HK-2 (cell line): ENCODE results near the gene NUDT14.

Source experiments
- DNase-seq: peaks from one replicate; pipeline ENCODE4 v3.0.0-alpha.2; 2018; ENCODE audit not compliant: unreplicated experiment

Gene NUDT14

GRCh38 chr14:105176513-105176912, 4.6 kb downstream of the NUDT14 start:
- DNase-seq: no peak

DNA sequence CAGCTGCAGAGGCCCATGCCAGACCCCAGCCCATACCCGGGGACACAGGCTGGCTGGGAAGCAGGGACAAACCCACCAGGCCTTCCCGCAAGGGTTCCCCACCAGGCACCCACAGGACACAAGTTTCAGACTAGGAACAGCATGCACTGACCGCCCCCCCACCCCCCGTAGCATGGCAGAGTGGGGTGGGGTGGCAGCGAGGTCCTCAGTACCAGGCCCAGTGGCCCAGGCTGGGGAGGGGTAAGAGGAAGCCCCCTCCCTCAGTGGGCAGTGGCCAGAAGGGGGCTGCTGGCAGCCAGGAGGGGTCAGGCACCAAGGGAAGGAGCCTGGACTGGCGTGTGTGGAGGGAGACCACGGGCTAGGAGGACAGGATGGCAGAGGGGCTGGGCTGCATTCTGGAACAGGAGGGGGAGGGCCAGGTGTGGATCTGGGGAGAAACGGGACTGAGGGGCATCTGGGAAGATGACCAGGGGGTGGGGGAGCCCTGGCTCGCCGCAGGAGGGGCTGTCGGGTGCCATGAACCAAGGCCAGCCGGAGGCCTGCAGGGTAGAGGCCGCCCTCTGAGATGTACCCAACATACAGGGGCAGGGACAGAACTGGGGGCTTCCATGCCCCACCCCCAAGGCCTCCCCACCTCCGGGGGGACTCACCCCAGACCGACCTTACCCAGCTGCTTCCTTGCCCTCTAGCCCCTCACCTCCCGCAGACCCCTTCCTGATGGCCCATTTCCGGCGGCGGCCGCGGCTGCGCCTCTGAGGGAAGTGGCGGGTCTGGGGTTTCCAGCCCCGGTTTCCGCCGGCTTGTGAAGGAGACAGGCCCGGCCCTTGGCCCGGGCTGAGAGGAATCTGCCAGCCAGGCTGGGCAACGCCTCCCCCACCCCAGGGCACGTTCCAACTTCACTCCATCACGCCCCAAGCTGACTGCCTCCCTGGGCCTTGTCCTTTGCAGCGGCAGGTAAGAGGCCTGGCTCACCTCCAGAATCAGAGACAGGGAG, 6.9 kb downstream of the NUDT14 start:
- DNase-seq: no peak

DNA sequence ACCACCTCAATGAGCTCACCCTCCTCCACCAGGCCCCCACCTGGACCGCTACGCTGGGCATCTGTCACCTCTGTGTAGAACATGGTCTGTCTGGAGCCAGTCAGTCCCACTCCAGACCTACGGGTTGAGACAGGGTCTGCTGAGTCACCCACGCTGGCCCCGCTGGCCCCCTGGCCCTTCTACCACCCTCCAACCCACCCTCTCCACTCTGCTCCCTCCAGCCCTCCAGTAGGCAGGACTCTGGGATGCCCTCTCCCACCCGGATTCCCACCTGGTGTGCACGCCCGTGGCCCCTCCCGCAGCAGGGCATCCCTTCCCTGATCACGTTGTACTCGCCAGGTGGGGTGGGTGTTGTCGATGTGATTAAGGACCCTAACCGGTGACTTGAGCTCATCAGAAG, 8.0 kb downstream of the NUDT14 start:
- DNase-seq: no peak

DNA sequence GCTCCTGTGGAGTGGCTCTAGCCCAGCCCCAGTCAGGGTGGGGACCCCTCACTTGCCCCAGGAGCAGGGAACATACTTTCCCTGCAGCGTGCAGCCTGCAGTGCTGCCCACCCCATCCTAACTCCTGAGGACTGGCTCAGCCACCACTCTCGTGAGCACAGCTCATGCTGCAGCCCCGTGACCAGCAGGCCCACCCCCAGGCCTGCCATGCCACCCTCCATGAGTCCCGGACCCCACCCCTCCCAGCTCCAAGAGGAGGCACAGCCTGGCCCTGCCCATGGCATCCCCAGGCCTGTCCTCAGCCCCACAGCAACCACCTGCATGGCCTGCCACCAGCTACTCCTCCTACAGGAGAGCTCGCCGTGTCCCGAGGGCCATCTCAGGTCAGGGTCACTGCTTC, 8.6 kb downstream of the NUDT14 start:
- DNase-seq: no peak

GRCh38 chr14:105171004-105171673, 10.0 kb downstream of the NUDT14 start:
- no peak for DNase-seq

DNA sequence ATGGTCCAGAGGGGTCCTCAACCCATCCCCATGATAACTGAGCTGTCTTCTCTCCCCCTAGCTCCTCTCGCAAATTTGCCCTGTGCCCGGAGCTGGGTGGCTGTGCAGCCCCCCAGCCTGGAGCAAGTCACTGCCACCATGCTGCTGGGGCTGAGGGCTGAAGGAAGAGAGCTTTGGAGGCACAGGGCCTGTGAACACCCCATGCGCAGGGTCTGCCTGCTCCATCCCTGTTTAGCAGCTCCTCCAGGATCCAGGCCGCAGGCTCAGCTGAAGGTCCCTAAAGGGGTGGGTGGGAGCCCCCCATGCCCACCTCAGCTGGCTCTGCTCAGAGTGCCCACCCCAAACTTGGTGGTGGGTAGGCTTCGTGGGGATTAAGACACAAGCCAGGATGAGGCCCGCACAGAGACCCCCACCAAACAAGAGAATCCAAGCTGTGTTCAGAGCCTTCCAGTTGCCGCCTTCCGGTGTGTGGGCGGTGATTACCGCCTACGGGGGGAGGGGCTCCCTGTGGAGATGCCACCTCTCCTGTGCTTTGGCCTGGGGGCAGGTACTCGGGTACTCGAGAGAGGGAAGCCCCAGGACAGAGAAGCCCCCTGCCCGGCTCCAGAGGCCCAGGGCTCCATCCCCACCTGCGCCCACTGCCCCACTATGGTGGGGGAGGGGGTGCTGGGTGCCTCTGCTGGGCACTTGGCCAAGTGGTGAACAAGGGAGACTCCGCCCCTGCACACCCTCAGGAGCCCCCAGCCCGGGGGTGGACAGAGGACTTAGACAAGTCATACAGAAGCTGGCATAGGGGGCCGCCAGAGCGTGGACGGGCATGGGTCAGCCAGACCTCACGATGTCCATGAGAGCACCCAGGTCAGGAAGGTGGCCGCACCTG, 11.1 kb downstream of the NUDT14 start:
- DNase-seq: no peak

- DNase-seq: no peak
Measured at GRCh38 chr14:105168979-105169507, 12.1 kb downstream of the NUDT14 start.

DNA sequence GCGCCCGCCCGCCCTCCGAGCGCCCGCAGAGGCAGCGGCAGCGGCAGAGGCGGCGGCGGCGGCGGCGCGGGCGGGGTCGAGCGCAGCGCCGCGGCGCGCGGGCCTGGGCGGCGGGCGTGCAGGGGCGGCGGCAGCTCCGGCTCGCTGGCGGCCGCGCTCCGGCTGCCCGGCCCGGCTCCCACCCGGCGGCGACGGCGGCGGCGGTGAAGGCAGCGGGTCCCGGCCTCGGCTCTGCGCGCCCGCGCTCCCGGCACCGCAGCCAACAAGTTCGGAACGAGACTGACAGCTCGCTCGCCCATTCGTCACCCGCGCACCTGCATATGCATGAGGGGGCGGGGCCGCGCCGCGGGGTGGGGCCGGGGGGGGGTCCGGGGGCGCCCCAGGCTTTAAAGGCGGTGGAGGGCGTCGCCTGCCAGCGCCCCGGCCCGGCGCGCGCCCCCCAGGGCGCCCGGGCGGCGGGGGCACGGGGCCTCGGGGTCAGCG, 12.6 kb downstream of the NUDT14 start, which contains the start of gene JAG2:
Gene JAG2, minus strand, starts transcription at position 281 of the 483 bp plus-strand sequence. CDS start 356 bp downstream, outside the sequence.
- DNase-seq: peak; percentile 48

DNA sequence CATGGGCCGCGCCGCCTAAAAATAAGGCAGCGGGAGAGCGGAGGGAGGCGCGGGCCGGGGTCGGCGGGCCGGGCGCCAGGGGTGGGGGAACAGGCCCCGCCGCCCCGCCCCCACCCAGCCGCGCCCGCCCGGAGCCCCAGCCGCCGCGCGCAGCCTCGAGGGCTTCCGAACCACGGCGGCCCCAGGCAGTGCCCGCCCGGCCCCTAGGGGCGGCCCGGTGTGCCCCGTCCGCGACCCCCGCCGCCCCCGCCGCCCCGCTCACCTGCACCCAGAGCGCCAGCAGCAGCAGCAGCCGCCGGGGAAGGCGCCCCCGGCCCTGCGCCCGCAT, 13.1 kb downstream of the NUDT14 start:
- DNase-seq: no peak

- DNase-seq: peak; percentile 27
Measured at GRCh38 chr14:105167303-105168092, 13.6 kb downstream of the NUDT14 start.

DNA sequence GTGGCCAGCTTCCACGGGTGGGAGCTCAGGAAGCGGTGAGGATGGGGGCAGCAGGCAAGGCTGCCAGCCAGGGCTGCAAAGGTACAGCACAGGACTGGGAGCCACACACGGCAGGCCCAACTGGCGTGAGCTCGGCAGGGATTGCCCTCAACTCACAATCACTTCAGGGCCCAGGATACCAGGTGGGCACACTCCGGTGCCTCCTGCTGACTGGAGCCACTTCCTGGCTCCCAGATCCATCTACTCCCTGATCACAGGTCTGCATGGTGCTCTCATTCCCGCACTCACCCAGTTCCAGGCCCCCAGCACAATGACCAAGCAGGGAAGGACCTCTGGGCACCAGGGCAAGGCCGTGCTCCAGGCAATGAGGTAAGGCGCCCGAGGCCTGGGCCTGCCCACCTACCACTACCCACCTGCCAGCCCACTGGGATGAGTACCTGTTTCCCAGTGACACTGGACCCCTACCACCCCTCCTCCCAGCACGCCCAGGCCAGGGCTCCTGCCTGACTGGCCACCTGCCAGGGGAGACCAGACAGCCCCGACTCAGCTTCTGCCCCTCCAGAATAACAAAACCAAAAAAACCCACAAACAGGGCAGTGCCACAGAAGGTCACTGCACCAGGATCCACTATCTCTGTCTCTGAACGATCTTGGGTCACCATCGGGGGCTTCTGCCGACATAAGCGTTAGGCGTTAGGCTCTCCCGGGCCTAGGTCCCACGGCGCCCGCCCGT, 14.4 kb downstream of the NUDT14 start:
- no peak for DNase-seq

- DNase-seq: peak; percentile 24
Measured at GRCh38 chr14:105165761-105166485, 15.2 kb downstream of the NUDT14 start.

- no peak for DNase-seq
Measured at GRCh38 chr14:105165134-105165704, 15.9 kb downstream of the NUDT14 start.

GRCh38 chr14:105163040-105163742, 17.9 kb downstream of the NUDT14 start:
- no peak for DNase-seq

GRCh38 chr14:105162669-105162979, 18.5 kb downstream of the NUDT14 start:
- no peak for DNase-seq

GRCh38 chr14:105161964-105162668, 19.0 kb downstream of the NUDT14 start:
- no peak for DNase-seq

GRCh38 chr14:105161309-105161708, 19.8 kb downstream of the NUDT14 start:
- no peak for DNase-seq

- no peak for DNase-seq
Measured at GRCh38 chr14:105160776-105161175, 20.3 kb downstream of the NUDT14 start.
